CD4-positive, alpha-beta T cell treated with Interleukin-12 subunit alpha and Interleukin-12 subunit beta, for 1 hour (primary cell): Measurements from ENCODE around the gene SAMD11.
A peak's percentile ranks its signal among the peaks of the same experiment; 100 is the strongest.

Experiments
- DNase-seq: peaks from one replicate; pipeline ENCODE4 v3.0.0-alpha.2; 2020

Gene SAMD11

DNA sequence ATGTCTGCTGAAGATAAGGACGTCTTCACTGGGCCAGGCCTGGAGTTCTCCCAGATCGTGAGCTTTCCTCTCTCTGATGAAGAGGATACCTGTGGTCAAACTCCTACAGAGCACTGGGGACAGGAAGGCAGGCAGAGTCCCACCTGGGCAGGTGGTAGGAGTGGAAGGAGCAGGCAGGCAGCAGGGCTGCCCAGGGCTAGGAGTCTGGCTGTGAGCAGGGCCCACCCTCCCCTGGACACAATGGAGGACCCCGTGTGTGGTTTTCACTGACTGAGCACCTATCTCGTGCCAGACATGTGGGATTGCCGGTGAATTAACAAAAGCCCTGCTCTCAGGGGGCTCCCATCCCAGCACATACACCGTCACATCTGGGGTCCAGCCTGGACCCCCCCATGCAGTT lies 4.9 kb upstream of the SAMD11 start:
- DNase-seq: no peak

DNA sequence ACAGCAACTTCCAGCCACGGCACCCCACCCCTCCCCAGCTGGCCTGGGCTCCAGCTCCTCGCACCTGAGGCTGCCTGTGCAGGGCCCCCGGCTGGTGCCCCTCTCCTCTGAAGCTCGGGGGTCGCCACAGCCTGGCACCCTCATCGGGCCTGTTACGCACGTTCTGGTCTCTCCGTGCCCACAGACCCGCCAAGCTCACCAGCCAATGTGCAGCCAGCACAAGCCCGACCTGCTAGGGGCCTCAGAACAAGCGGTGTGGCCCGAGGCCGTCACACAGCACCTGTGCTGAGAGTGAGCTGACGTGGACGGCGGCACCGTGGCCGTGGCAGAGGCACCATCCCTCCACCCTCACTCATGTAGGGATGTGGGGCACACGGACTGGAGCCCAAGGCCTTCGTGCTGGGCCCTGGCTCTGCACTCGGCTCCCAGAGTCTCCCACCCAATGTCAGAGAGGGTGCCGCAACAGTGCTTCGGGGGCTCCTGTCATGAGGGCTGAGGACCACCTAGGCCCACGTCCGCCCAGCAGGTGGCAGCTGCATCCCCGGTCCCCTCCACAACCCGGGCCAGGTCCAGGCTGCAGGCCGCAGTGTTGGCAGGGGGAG lies 4.4 kb upstream of the SAMD11 start:
- DNase-seq: no peak

DNA sequence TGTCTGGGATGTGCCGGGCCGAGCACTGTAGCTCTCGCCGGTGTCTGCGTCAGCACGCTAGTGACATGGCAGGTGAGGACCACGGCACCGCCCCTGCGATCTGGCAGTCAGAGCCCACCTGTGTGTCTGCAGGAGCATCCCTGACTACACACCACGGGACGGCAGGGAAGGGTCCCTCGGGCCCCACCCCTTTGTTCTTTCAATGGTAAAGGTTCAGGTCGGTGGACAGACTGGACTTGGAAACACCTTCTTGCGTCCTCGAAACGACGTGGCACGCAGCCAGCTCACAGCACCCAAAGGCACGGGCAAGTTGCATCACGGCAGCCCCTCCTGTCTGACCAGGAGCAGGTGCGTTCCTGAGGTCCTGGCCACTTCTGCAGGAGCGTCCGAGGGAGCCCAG lies 3.7 kb upstream of the SAMD11 start:
- no peak for DNase-seq

DNA sequence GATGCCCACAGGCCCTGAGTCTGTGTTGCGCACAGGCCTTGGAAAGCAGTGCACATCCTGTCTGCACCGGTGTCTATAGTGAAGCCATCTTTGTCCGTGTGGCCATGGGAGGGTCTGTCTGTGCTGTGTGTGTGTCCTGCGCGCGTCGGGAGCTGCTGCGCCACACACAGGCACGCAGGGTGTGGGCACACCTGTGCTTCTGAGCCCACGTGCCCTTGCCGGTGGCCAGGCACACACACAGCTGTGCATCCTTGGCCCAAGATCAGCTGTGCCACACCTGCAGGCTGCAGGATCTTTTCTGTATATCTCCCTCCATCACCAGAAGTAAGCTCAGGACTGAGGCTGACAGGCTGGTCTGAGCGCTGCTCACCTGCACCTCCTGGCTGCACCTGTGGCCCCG lies 3.2 kb upstream of the SAMD11 start:
- no peak for DNase-seq

DNA sequence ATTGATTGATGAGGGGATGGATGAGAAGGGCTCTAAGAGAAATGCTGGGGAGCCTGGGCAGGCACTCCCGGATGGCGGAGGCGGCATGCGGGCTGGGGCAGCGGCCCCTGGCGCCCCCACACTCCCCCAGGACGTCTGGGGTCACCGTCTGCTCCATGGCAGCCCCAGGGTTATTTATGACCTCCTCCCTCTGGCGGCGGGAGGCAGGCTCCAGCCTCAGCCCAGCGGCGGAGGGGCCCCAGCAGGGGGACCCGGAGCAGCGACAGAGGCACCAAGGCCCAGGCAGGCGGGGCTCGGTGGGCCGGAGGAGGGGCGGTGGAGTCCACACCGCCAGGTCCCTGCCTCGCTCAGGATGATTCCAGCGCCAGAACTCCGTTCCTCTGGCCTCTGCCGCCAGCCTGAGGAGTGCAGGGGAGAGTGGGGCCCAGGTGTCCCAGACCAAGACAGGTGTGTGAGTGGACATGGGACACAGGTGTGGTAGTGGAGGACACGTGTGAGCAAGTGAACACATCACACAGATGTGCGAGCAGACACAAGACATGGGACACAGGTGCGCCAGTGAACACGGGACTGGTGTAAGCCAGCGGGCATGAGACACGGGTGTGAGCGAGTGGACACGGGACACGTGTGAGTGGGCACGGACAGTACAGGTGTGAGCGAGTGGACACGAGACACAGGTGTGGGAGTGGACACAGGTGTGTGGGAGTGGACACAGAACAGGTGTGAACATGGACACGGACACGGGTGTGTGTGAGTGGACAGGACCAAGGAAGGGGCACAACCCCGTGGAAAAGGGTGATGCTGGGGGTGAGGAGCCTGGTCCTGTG lies 2.5 kb upstream of the SAMD11 start:
- peak; percentile 51 for DNase-seq

DNA sequence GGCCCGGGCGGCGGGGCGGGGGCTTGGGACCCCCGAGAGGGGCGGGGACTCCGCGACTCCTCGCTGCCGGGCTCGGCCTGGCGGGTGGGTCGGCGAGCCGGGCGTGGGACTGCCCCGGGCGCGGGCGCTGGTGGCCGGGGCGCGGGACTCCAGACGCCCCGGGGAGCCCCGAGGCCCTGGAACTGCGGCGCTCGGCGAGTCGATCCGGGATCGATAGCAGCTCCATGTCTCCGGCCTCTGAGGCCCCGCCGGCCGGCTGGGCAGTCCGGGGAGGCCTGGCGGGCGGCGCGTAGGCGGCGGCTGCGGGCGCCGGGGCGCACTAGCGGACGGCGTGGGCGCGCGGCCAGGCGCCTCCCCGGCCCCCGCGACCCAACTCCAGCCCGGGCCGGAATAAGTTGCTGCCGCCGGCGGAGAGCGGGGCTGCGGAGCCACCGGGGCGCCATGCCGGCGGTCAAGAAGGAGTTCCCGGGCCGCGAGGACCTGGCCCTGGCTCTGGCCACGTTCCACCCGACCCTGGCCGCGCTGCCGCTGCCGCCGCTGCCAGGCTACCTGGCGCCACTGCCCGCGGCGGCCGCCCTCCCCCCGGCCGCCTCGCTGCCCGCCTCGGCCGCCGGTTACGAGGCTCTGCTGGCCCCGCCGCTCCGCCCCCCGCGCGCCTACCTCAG lies 400 bp downstream of the SAMD11 start:
- DNase-seq: no peak

DNA sequence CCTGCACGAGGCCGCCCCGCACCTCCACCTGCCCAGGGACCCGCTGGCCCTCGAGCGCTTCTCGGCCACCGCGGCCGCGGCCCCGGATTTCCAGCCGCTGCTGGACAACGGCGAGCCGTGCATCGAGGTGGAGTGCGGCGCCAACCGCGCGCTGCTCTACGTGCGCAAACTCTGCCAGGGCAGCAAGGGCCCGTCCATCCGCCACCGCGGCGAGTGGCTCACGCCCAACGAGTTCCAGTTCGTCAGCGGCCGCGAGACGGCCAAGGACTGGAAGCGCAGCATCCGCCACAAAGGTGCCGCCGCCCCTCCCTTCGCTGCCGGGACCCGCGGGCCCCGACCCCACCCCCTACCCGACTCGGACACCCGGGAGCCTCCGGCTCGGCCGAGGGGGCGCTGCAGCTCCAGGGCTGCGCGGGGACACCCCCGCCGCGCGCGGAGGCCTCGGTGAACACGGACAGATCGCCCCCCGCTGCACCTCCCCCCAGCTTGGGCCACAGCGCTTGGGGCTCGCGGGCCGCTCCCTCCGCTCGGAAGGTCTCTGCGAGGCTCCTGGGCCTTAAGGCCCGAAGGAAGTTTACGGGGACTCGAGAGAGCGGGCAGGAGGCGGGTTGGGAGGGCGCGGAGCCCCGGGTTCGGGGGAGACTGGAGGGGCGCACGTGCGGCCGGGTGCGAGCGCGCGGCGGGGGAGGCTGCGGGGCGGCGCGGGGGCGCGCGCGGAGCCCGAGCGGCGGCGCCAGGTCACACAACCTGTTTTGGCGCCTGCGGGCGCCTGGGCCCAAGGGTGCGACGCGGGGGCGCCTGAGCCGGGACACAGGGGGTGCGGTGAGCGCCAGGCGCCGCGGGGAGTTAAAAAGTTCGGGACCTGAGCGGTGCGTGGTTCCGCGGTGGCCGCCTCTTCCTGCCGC lies 1.2 kb downstream of the SAMD11 start:
- DNase-seq: no peak

DNA sequence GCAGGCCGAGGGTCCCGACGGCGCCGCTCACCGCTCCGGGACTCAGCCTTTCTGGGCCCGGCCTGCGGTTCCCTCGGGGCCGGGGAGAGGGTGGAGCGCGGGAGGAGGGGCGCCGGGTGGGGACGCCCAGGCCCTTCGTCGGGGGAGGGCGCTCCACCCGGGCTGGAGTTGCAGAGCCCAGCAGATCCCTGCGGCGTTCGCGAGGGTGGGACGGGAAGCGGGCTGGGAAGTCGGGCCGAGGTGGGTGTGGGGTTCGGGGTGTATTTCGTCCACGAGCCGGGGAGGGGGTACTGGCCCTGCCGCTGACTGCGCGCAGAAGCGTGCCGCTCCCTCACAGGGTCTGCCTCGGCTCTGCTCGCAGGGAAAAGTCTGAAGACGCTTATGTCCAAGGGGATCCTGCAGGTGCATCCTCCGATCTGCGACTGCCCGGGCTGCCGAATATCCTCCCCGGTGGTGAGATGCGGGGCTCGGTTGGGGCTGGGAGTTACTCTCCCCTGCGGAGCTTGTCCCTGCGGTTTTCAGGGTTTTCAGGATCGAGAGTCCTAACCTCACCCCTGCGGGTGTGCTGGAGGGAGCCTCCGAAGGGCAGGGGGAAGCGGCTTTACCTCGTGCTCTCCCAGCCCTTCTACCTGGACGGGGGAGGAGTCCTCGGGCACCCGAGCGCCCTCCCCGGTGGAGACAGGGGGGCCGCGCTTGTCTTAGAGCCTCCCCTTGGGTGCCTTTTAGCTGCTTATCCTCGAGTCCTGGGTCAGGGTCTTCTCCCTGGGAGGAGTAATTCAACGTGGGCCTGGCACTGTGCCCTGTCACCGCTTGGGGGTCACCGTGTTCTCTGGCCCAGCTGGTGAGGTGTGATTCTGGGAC lies 2.1 kb downstream of the SAMD11 start:
- no peak for DNase-seq

DNA sequence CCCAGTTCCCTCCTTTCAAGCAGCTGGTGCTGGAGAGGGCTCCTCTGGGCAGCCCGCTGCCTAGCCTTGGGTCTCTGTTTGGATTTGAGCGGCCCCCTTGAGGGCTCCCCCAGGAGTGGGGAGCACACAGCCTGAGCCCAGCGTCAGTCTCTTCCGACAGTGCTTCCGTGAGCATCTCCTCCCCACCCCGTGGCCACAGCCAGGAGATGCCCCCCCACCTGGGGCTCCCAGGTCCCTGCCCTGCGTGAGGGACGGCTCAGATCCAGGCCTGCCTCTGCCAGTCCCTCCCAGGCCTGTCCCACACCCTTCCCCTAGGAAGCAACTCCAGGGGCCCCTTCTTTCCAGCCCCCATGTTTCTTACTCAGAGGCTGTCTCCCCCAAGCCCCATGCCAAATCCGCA lies 3.5 kb downstream of the SAMD11 start:
- DNase-seq: no peak

DNA sequence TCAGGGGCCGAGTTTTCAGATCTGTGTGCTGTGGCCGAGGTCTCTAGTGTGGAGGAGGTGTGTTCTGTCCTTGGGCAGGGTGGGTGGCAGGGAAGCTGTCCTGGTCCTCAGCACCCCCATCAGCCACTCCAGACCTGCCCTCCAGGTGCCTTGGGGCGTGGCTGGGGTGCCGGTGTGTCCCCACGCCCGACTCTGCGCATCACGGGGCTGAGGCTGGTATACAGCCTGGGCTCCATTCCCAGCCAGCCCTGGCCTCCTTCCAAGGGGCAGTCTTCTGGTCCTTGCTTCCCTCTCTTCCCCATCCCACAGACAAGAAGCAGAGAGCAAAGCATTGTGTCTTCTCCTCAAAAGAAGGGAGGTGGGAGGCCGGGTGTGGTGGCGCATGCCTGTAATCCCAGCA lies 4.0 kb downstream of the SAMD11 start:
- no peak for DNase-seq

DNA sequence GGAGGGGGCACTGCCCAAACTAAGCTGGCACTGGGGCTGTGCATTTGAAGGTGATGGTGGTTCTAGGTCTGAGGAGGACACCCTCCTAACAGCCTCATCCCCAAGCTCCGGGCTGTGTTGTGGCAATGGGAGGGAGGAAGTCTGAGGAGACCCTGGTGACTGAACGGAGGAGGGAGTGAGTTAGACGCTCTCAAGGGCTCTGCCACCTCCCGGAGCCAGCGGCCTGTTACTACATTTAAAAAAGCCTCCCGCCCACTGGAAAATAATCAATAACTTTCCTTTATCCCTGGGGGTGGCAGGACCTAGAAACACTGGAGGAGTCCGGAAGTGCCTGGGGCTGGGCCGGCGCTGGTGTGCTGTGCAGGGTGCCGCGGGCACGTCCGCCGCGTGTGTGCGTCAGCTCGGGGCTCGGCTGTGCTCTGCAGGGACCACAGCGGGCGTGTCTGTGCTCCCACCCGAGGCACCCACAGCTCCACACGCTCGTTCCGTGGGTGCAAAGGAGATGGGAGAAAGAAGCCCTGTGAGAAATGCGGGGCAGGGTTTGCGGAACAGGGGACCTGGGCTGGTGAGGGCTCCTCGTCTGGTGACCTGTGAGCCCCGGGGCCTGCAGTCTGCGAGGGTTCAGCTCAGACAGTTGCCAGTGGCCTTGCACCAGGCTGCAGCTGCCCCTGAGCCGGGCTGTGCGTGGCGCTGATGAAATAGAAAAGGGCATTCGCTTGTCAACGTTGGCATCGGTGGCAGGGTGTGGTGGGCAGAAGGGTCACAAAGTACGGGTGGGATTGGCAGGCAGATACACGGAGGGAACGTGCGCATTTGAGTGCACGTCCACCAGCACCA lies 5.3 kb downstream of the SAMD11 start:
- DNase-seq: no peak

DNA sequence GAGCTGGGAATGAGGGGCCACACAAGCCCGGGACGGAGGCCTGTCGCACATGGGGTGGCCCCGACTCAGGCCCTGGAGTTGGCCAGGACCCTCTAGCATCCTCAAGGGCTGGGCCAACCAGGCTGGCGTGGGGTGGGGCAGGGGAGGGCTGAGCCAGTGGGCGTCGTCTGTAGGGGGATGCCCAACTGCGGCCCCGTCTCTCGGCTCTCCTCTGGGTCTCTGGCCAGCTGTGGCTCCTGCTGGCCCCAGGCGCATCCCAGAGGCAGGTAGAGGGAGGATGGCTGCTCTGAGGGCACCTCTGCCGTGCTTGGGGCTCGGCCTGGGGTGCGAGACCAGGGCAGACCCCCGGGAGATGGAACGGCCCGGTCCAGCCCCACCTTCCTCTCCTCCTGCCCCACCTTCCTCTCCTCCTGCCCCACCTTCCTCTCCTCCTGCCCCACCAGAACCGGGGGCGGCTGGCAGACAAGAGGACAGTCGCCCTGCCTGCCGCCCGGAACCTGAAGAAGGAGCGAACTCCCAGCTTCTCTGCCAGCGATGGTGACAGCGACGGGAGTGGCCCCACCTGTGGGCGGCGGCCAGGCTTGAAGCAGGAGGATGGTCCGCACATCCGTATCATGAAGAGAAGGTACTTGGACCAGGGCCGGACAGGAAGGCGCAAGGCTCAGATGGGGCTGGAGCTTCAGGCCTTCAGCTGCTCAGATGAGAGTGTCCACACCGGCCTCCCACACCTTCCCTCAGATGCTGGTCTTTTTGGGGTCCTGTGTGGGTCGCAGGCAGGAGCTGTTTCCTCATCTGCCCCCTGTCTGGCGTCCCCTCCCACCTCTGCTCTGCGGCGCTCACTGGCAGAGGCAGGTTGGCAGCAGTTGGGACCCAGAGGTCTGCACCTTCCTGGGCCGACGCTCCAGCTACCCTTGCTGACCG lies 6.2 kb downstream of the SAMD11 start:
- DNase-seq: no peak

DNA sequence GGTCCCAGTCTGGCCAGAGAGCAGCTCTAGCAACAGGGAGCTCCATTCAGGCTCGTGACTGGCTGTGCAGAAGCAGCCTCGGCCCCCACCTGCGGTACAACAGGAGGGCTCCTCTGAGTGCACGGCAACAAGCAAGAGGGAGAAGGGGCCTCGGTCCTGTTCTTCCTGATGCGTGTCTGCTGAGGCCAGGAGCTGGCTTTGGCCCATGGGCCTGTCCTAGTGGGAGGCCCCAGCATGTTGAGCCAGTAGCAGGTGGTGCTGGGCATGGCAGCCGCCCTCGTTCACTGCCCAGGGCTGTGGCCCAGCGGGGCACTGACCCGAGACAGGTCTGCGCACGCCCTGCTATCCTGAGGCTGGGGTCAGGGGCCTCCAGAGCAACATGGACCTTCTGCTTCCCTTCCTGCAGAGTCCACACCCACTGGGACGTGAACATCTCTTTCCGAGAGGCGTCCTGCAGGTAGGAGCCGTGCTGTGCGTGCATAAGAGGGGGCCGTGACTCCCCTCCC lies 7.0 kb downstream of the SAMD11 start:
- DNase-seq: no peak

DNA sequence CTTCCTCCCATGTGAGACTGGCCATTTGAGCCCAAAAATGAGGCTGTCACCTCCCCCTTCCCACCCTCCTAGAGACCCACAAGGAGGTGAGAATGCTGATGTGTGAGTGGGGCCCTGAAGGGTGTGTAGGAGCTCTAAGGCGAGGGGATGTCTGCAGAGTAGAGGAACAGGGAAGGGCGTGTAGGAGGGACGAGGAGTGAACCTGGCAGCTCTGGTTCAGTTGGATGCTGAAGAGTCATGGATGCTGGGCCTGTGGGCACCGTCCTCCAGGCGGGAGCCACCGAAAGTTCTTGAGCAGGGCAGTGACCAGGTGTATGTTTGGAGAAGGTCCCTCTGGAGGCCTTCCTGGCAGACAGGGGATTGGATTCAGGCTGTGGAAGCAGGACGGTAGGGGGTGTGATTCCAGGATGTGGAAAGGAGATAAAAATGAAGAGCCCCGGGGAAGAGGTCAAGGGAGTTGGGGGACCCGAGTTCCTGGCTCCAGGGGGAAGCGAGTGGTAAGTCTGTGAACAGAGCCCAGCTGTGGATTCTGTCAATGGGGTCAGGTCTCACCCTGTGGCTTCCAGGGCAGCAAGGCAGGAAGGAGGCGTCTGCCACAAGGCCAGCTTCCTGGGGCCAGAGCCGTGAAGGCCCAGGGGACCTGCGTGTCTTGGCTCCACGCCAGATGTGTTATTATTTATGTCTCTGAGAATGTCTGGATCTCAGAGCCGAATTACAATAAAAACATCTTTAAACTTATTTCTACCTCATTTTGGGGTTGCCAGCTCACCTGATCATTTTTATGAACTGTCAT lies 7.9 kb downstream of the SAMD11 start:
- DNase-seq: no peak

DNA sequence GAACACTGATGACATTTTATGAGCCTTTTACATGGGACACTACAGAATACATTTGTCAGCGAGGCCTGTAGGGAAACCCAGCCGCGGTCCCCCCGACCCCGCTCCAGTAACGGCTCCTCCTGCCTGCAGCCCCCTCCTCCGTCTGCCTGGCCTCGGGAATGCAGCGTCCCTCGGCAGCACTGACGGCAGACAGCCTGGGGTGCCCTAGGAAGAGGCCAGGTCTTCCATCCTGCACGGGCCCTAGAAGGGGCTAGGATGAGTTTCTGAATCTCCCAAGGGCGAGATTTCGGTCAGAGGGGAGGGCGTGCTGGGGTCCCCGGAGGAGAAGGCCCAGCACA lies 8.4 kb downstream of the SAMD11 start:
- no peak for DNase-seq

DNA sequence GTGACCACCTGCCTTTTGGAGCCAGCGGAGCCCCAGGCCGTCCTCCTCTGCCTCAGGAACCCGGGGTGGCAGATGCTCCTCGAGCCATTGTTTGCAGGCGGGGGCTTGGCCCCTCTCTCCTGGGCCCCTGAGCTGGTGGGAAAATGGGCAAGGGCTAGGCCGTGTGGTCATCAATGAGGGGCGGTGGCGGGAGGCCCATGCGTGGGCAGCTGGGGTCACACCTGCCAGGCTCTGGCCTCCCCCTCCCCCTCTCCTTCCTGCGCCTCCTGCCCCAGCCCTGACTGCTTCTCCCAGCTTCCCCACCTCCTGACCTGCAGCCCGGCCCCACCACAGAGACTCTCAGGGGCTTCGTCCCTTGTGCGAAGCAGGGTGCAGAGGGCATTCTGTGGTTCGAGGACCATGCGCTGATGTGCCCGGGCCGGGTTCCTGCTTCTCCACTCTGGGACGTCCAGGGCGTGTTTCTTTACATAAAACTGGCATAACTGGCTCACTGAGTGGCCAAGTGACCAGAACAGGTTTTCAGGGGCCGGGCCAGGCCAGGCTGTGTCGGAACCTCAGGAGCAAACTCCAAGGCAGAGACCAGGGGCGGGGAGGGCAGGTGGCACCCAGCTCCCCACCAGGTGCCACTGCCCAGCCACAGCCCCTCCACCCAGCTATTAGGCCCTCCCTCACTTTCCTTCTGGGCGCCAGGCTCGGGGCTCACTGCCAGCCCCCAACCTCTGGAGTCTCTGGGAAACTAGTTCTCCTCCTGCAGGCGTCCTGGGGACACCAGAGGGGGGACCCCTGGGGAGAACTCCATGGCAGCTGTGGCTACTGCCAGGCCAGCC lies 9.3 kb downstream of the SAMD11 start:
- no peak for DNase-seq

DNA sequence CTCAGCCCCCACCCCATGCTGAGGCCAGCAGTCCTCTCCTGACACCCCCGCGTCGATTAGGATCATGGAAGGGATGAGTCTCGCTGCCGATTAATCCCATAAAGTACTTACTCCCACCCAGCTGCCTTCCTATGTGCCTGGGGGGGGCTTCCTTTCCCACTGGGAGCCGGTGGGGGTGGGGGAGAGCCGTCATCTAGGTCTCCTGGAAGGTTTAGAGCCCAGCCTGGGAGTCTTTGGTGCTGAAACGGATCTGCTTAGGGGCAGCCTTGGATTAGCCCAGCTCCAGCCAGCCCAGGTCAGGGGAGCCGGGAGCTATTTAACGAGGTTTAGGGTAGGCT lies 9.8 kb downstream of the SAMD11 start:
- no peak for DNase-seq

DNA sequence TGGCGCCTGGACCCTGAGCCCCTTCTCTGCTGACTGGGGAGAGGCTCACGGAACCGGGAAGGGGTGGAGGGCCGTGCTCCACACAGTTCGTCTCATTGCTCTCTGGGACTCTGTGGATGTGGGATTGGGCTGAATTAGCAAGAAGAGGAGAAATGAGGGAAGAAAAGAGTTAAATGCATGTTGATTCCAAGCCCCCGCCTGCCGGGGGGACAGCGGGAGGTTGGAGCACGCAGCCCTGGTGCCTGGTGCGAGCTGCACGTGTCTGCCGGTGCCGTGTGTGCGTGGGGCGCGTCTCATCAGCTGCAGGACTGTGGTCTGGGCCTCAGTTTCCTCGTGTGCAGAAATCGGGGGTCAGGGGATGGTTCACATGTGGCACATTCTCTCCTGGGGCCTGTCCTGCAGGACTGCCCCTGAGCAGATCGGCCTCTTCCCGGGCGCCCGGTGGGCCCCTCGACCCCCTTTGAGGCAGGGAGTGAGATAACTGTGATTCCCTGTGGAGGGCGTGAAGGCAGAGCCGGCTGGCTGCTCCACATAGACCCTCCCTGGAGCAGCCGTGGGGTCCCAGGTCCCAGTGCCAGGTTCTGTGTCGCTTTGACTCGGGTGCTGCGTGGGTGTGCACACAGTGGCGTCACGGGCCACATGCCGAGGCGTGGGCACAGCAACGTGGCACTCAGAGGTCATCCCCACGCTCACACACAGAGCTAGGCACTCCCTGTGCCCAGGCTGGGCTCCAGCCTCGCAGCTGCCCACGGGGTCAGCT lies 11.4 kb downstream of the SAMD11 start:
- DNase-seq: no peak
